Kidney glomerular epithelial cell (primary cell): ENCODE measurements around the gene MRPL2.
"Not testable (repeated sequence)": the region's sequence is repeated elsewhere in the genome, so short reads cannot be mapped to it uniquely, and the experiment has no call there.

Source experiments
- DNase-seq: peaks from one replicate; lab custom pipeline; 2025; lab: John Stamatoyannopoulos, UW

Gene MRPL2

GRCh38 chr6:43082806-43083655 is 23.8 kb upstream of the MRPL2 start:
- no peak for DNase-seq

- DNase-seq, result not testable (repeated sequence)
These were observed 22.7 kb upstream of the MRPL2 start for GRCh38 chr6:43081922-43082321.

- no peak for DNase-seq
These were observed 21.8 kb upstream of the MRPL2 start for GRCh38 chr6:43081043-43081442.

GRCh38 chr6:43078691-43079090 is 19.5 kb upstream of the MRPL2 start:
- DNase-seq, result no peak

GRCh38 chr6:43077981-43078511 is 18.8 kb upstream of the MRPL2 start:
- DNase-seq, result no peak

GRCh38 chr6:43077333-43077809 is 18.1 kb upstream of the MRPL2 start:
- DNase-seq, result no peak

GRCh38 chr6:43076464-43077332 is 17.5 kb upstream of the MRPL2 start:
- peak; percentile 28 for DNase-seq

GRCh38 chr6:43075670-43076463 is 16.6 kb upstream of the MRPL2 start, which contains the start of gene PTK7:
Gene PTK7 (plus strand): TSS chr6:43076314. CDS start chr6:43076489, 175 bp downstream.
- peak; percentile 67 for DNase-seq

GRCh38 chr6:43074847-43075669 is 15.8 kb upstream of the MRPL2 start:
- no peak for DNase-seq

- DNase-seq, result peak; percentile 49
These were observed 10.9 kb upstream of the MRPL2 start for GRCh38 chr6:43070028-43070632.

GRCh38 chr6:43062818-43063217 is 3.6 kb upstream of the MRPL2 start:
- no peak for DNase-seq

- DNase-seq, result no peak
These were observed 2.6 kb upstream of the MRPL2 start for GRCh38 chr6:43061861-43062260.

- DNase-seq, result no peak
These were observed 1.8 kb upstream of the MRPL2 start for GRCh38 chr6:43060755-43061633.

GRCh38 chr6:43060034-43060754 is 960 bp upstream of the MRPL2 start:
- DNase-seq, result no peak

GRCh38 chr6:43058531-43058930 is 703 bp downstream of the MRPL2 start:
- no peak for DNase-seq

- DNase-seq, result no peak
These were observed 3.3 kb downstream of the MRPL2 start for GRCh38 chr6:43055966-43056365.

- no peak for DNase-seq
These were observed 4.9 kb downstream of the MRPL2 start for GRCh38 chr6:43054206-43054943.
